Measurements from ENCODE around the gene EPHB1. TPM values are rescaled to one million over a fixed set of nuclear protein-coding genes. Genes with fewer than 3 reads are reported as not detected.

The EPHB1 gene
- total RNA-seq, 1 donor from 2014 or later: 0.53 TPM

GRCh38 chr3:135012101-135012500 lies 217.0 kb downstream of the EPHB1 start:
- no peaks in the 10 kb centered on the region for H3K27me3 ChIP-seq
- no peak for TF ChIP-seq CTCF (IDR thresholded peaks at IDR 0.05)
- H3K4me1 ChIP-seq: no peaks in the 10 kb centered on the region
- intact Hi-C loops (cut with DNase I): no loop called here
- no peaks in the 10 kb centered on the region for H3K36me3 ChIP-seq
- no peak overlapping the region for H3K27ac ChIP-seq
- no peak overlapping the region for H3K4me3 ChIP-seq
- DNase-seq (ENCODE audit: low spot score in 2 of 2): no peak
- H3K9me3 ChIP-seq: no peaks in the 10 kb centered on the region

DNA sequence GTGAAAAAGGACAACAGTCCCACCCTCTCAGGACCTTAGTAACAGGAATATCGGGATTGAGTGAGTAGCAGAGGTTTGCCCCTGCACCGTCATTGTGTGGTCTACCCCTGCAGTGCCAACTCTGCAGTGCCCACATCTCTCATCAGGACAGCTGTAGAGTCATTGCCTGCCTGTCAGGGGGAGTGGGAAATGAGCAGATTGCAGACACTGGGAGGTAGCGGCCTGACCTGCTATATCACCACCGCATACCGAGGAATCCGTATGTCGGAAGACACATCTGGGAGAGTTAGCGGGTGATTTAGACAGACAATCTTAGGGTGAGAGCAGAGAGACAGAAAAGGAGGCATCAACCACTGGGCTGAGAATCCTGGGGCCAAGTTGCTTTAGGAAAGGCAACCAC lies 218.1 kb downstream of the EPHB1 start:
- H3K4me3 ChIP-seq: no peak overlapping the region
- TF ChIP-seq CTCF (IDR thresholded peaks at IDR 0.05): no peak
- H3K27me3 ChIP-seq: no peaks in the 10 kb centered on the region
- no peaks in the 10 kb centered on the region for H3K4me1 ChIP-seq
- H3K9me3 ChIP-seq: no peaks in the 10 kb centered on the region
- DNase-seq (ENCODE audit: low spot score in 2 of 2): peak in 1 of 2 donors; percentile 35
- no peaks in the 10 kb centered on the region for H3K36me3 ChIP-seq
- H3K27ac ChIP-seq: no peak overlapping the region
- intact Hi-C loops (cut with DNase I): no loop called here

- no peak overlapping the region for H3K27ac ChIP-seq
- H3K4me1 ChIP-seq: no peaks in the 10 kb centered on the region
- H3K4me3 ChIP-seq: no peak overlapping the region
- no peak for TF ChIP-seq CTCF (IDR thresholded peaks at IDR 0.05)
- intact Hi-C loops (cut with DNase I): no loop called here
- peak in 1 of 2 donors; percentile 21 for DNase-seq (ENCODE audit: low spot score in 2 of 2)
- H3K36me3 ChIP-seq: no peaks in the 10 kb centered on the region
- no peaks in the 10 kb centered on the region for H3K9me3 ChIP-seq
- H3K27me3 ChIP-seq: no peaks in the 10 kb centered on the region
Measured at GRCh38 chr3:135014566-135014965, 219.5 kb downstream of the EPHB1 start.

DNA sequence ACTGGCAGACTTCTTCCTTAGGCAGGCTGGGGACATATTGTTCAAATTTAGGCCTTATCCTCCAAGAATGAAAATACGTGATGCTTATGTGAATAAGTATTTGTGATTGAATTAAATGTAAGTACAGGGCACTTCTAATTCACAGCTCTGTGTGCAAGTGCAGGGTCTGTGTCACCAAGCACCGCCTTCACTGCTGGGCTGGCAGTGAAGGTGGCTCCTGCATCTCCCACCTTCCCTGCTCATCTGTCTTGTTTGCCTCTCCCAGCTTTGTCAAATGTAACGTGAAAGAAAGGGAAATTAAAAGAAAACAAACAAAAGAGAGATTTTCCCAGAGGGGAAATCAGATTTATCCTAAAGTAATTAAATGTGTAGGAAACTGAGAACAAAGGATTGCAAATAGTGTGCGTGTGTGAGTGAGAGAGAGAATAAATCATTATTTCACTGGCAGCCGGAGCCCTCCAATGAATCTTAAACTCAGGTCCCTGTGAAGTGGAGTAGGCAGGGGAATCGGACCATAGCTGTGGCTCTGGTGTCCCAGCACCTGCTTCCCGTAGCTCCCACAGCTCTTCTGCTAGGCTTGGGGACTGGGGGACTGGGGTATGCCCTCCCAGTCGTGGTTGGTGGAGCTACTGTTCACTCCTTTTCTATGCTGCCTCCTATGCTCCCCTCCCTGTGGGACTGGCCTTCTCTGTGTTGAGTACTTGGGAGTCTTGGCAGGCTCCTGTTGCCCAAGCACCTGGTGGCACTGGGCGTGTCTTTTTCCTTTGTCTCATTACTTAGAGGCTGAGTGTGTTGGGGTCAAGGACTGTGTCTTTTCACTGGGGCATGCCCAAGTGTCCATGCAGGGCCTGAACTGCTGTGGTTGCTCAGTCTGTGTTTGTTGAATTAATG lies 222.2 kb downstream of the EPHB1 start:
- no peak overlapping the region for H3K4me3 ChIP-seq
- H3K9me3 ChIP-seq: no peaks in the 10 kb centered on the region
- TF ChIP-seq CTCF (IDR thresholded peaks at IDR 0.05): no peak
- no peak overlapping the region for H3K27ac ChIP-seq
- intact Hi-C loops (cut with DNase I): no loop called here
- no peaks in the 10 kb centered on the region for H3K4me1 ChIP-seq
- no peaks in the 10 kb centered on the region for H3K27me3 ChIP-seq
- no peaks in the 10 kb centered on the region for H3K36me3 ChIP-seq
- peak in 1 of 2 donors; percentile 24 for DNase-seq (ENCODE audit: low spot score in 2 of 2)

- H3K36me3 ChIP-seq: no peaks in the 10 kb centered on the region
- no peak for TF ChIP-seq CTCF (IDR thresholded peaks at IDR 0.05)
- peak in 1 of 2 donors; percentile 22 for DNase-seq (ENCODE audit: low spot score in 2 of 2)
- no peaks in the 10 kb centered on the region for H3K4me1 ChIP-seq
- H3K4me3 ChIP-seq: no peak overlapping the region
- no peak overlapping the region for H3K27ac ChIP-seq
- no peaks in the 10 kb centered on the region for H3K9me3 ChIP-seq
- intact Hi-C loops (cut with DNase I): no loop called here
- H3K27me3 ChIP-seq: no peaks in the 10 kb centered on the region
Measured at GRCh38 chr3:135018149-135018923, 223.3 kb downstream of the EPHB1 start.

All from ascending aorta (tissue), 2 donors.